ENCODE measurements around the gene C11orf58.

Gene C11orf58

DNA sequence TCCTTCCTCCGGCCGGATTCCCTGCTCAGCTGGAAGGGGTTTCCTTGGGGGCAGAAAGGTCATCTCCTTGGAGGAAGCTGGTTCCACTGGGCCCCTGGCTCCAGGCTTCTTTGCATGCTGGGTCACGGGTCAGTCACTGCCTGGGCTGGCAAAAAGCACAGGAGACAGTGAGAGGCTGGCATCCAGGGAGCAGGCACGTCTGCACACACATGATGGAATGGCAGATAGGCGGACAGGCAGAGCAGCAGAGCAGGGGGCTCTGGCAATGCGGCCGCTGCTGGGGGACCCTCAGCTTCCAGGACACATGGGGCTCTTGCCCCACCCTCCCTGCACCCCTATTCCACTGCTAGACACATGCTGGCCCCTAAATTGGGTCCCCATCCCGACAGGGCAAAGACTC lies 40.4 kb downstream of the C11orf58 start:
- no peak overlapping the region for H3K4me3 ChIP-seq (ENCODE audit: low read depth, low read length)
- TF ChIP-seq, protein P1, sequence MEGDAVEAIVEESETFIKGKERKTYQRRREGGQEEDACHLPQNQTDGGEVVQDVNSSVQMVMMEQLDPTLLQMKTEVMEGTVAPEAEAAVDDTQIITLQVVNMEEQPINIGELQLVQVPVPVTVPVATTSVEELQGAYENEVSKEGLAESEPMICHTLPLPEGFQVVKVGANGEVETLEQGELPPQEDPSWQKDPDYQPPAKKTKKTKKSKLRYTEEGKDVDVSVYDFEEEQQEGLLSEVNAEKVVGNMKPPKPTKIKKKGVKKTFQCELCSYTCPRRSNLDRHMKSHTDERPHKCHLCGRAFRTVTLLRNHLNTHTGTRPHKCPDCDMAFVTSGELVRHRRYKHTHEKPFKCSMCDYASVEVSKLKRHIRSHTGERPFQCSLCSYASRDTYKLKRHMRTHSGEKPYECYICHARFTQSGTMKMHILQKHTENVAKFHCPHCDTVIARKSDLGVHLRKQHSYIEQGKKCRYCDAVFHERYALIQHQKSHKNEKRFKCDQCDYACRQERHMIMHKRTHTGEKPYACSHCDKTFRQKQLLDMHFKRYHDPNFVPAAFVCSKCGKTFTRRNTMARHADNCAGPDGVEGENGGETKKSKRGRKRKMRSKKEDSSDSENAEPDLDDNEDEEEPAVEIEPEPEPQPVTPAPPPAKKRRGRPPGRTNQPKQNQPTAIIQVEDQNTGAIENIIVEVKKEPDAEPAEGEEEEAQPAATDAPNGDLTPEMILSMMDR (IDR thresholded peaks at IDR 0.05; ENCODE audit: control insufficient read depth, extremely low read depth, insufficient read depth), result no peak
- no peak for DNase-seq (ENCODE audit: low read depth)

DNA sequence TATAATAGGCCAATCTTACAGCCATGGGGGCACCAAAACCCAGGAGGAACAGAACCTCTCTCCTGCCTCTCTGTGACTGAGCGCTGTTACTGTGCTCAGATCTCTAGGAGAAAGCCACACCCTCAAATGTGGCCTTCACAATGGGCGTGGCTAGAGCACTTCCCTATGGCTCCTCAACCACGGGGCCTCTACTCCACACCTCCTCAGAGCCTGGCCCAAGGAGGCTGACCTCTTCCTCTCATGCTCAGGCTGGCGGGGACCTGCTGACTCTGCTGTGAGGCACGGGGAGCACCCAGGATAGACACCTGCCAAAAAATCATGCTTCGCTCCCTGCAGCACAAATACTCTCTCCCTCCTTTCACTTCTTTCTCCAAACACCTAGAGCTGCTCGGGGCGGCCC lies 41.0 kb downstream of the C11orf58 start:
- DNase-seq (ENCODE audit: low read depth), result no peak
- H3K4me3 ChIP-seq (ENCODE audit: low read depth, low read length), result no peak overlapping the region
- TF ChIP-seq, protein P1 (IDR thresholded peaks at IDR 0.05; ENCODE audit: control insufficient read depth, extremely low read depth, insufficient read depth), result no peak

DNA sequence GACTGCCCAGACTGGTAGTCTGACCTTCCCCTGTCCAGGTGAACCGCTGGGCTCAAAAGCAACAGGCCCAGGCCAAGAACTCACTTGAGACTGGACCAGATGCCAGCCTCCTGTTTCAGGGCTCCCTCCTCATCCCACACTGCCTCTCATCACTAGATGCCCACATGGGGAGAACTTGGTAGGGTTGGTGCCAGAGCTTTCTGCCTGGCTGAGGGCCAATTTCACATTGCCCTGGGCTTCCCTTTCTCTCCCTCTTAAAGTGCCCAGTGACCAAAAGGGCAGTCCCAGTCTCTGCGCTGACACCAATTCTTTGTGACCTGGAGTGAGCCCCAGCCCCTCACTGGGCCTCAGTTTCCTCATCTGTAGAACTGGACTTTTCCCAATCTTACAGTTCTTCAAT lies 41.7 kb downstream of the C11orf58 start:
- TF ChIP-seq, protein P1 (IDR thresholded peaks at IDR 0.05; ENCODE audit: control insufficient read depth, extremely low read depth, insufficient read depth), result no peak
- DNase-seq (ENCODE audit: low read depth), result no peak
- no peak overlapping the region for H3K4me3 ChIP-seq (ENCODE audit: low read depth, low read length)

DNA sequence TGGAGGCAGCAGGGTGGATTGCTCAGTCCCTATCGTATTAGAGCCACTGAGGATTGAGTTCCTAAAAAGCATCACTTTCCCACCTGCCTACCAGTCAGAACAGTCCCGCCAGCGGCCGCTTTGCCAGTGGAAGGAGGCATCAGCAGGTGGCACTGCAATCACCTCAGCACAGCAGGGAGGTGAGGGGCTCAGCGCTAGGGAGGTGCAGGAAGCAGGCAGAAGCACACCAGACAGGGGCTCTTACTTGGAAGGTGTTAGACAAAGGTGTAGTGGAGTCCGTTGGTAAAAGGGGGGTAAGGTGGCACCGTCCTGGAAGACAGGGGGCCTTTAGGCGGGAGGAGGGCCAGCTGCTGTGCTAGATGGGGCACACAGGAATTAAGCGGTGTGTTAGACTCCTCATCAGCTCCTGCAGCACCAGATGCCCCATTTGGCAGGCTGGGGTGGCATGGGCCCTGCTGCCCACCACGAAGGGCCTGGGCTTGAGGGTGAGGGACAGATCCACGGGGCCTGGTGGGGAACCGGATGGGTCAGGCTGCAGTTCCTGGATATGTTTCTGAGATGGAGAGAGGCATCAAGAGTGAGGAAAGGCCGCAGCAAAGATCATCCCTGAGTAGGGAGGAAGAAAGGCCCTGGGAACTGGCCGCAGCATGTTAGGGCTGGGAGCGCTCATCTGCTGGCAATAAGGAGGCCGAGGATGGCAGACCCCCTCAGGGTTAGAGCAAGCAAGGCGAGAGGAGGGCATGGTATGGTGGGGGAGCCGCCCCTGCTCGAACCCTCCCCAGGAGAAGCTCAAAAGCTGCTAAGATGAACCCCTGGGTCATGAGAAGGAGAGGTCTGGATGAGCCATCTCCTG lies 42.5 kb downstream of the C11orf58 start:
- no peak overlapping the region for H3K4me3 ChIP-seq (ENCODE audit: low read depth, low read length)
- DNase-seq (ENCODE audit: low read depth), result no peak
- TF ChIP-seq, protein P1 (IDR thresholded peaks at IDR 0.05; ENCODE audit: control insufficient read depth, extremely low read depth, insufficient read depth), result no peak

GRCh38 chr11:16781936-16782919 lies 43.8 kb downstream of the C11orf58 start:
- DNase-seq (ENCODE audit: low read depth), result peak; percentile 32
- TF ChIP-seq, protein P1 (IDR thresholded peaks at IDR 0.05; ENCODE audit: control insufficient read depth, extremely low read depth, insufficient read depth), result no peak
- H3K4me3 ChIP-seq (ENCODE audit: low read depth, low read length), result no peak overlapping the region

DNA sequence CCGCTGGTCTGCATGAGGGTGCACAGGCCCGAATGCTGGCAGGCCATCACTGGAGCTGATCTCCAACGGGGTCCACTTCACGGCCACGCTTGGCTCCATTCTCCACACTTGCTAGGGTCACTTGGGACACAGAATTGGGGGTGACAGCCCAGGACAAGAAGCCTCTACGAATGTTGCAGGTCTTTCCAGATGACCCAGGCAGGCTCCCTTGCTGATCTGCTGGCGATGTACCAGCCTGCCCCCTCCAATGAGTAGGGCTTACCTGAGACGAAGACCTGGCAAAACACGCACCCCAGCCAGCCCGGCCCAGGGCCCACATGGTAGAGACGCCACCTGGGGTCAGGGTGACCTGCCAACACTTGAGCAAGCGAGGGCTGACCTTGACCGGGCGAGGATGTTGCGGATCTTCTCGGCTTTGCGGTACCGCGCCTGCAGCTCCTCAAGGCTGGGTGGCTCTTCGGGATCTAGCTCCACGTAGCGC lies 44.9 kb downstream of the C11orf58 start:
- TF ChIP-seq, protein P1 (IDR thresholded peaks at IDR 0.05; ENCODE audit: control insufficient read depth, extremely low read depth, insufficient read depth), result no peak
- no peak overlapping the region for H3K4me3 ChIP-seq (ENCODE audit: low read depth, low read length)
- no peak for DNase-seq (ENCODE audit: low read depth)

Measured in LNCaP clone FGC (cell line).